ENCODE data around the gene SF3B3.

DNA sequence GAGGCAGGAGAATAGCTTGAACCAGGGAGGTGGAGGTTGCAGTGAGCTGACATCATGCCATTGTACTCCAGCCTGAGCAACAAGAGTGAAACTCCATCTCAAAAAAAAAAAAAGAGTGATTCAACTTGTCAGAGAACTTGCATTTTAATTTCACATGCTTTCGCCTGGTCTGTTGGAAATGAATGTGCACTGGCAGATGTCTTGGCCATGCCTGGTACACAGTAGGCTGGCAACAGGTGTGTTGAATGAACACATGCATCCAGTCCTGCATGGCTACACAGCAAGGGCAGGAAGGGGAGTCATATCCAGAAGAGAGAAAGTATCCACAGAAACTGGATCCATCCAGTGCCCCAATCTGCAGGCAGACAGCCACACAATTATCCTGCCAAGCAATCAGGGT is 11.8 kb upstream of the SF3B3 start:
- TF ChIP-seq, protein P1, sequence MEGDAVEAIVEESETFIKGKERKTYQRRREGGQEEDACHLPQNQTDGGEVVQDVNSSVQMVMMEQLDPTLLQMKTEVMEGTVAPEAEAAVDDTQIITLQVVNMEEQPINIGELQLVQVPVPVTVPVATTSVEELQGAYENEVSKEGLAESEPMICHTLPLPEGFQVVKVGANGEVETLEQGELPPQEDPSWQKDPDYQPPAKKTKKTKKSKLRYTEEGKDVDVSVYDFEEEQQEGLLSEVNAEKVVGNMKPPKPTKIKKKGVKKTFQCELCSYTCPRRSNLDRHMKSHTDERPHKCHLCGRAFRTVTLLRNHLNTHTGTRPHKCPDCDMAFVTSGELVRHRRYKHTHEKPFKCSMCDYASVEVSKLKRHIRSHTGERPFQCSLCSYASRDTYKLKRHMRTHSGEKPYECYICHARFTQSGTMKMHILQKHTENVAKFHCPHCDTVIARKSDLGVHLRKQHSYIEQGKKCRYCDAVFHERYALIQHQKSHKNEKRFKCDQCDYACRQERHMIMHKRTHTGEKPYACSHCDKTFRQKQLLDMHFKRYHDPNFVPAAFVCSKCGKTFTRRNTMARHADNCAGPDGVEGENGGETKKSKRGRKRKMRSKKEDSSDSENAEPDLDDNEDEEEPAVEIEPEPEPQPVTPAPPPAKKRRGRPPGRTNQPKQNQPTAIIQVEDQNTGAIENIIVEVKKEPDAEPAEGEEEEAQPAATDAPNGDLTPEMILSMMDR (optimal IDR thresholded peaks at IDR 0.05 in 1 of 3, IDR thresholded peaks at IDR 0.05 in 1 of 3, conservative IDR thresholded peaks at IDR 0.05 in 1 of 3; ENCODE audit: extremely low read depth in 1 of 3, insufficient read depth in 2 of 3, low read length in 3 of 3): no peak
- no peak for TF ChIP-seq EZH2 (IDR thresholded peaks at IDR 0.05; ENCODE audit: low read length)
